Panc1 (cell line): ENCODE measurements around the gene CHD6. TPM values are rescaled to one million over a fixed set of nuclear protein-coding genes. Genes with fewer than 3 reads are reported as not detected.

Experiments
- ATAC-seq: fragments of 200-7000 bp; cut with Tn5 transposase; 2 replicates; pipeline ENCODE4 v1.9.1; 2020; ENCODE audit warnings: mild to moderate bottlenecking, moderate library complexity
- BruUV-seq: library from RNA; stranded (reverse); fragments of 400-500 nt; replicated peaks from 2 replicates; lab custom pipeline; 2021; lab: Mats Ljungman, UMichigan
- CTCF ChIA-PET: fragments of 300-600 bp; sonication (Branson Sonifier 250); formaldehyde crosslinking; loops from one replicate; lab custom pipeline; 2022; ENCODE audit warnings: antibody characterized with exemption; lab: Charles Lee
- POLR2A ChIA-PET: fragments of 300-600 bp; sonication (Branson Sonifier 250); formaldehyde crosslinking; loops from one replicate; lab custom pipeline; 2022; ENCODE audit warnings: antibody characterized with exemption; lab: Charles Lee
- DNase-seq: peaks from one replicate; pipeline ENCODE4 v3.0.0-alpha.2; 2010; ENCODE audit warnings: low read depth, low spot score
- H3K27ac ChIP-seq: 2 replicates; pipeline ENCODE4 v1.5.1; 2011; ENCODE audit warnings: mild to moderate bottlenecking, low read length, inconsistent platforms
- H3K27me3 ChIP-seq: fragments of 200-500 bp; sonication (Bioruptor generic); 2 replicates; pipeline ENCODE4 v1.6.0; 2014; ENCODE audit warnings: low read length, inconsistent platforms; ENCODE audit not compliant: control insufficient read depth, insufficient read depth
- H3K36me3 ChIP-seq: fragments of 200-500 bp; sonication (Bioruptor generic); 2 replicates; pipeline ENCODE4 v1.5.1; 2014; ENCODE audit warnings: inconsistent platforms, mild to moderate bottlenecking, low read length, moderate library complexity; ENCODE audit not compliant: control insufficient read depth, insufficient read depth
- H3K4me1 ChIP-seq: 2 replicates; pipeline ENCODE4 v1.5.1; 2011; ENCODE audit warnings: inconsistent platforms, mild to moderate bottlenecking, low read length, moderate library complexity; ENCODE audit not compliant: control insufficient read depth, insufficient read depth
- H3K4me3 ChIP-seq, 2 experiments: 2 replicates each; pipeline ENCODE4 v1.5.1; 2011 to 2012; ENCODE audit warnings: low read depth in 2 of 2, low read length in 2 of 2, mild to moderate bottlenecking in 2 of 2, inconsistent platforms in 1 of 2, moderate library complexity in 1 of 2
- H3K9me3 ChIP-seq: fragments of 200-500 bp; sonication (Bioruptor generic); 2 replicates; pipeline ENCODE4 v1.5.1; 2014; ENCODE audit warnings: low read depth, mild to moderate bottlenecking, inconsistent platforms, low read length, moderate library complexity; ENCODE audit not compliant: control insufficient read depth, insufficient read depth
- POLR2AphosphoS5 ChIP-seq: IDR thresholded peaks from 2 replicates; pipeline ENCODE4 v1.6.1; 2012; ENCODE audit warnings: mild to moderate bottlenecking, low read depth, low read length, moderate library complexity
- REST ChIP-seq, 2 experiments: IDR thresholded peaks; 2 replicates each; pipeline ENCODE4 v1.6.1; 2011 to 2012; ENCODE audit warnings: low read depth in 2 of 2, control low read depth in 1 of 2, low read length in 1 of 2, mild to moderate bottlenecking in 1 of 2, moderate library complexity in 1 of 2; ENCODE audit not compliant: insufficient read depth in 1 of 2
- SIN3A ChIP-seq: IDR thresholded peaks from 2 replicates; pipeline ENCODE4 v1.6.1; 2012; ENCODE audit warnings: low read depth, mild to moderate bottlenecking, low read length, moderate library complexity, borderline replicate concordance; ENCODE audit not compliant: insufficient read depth
- TCF7L2 ChIP-seq: IDR thresholded peaks from 2 replicates; pipeline ENCODE4 v1.6.1; 2011; ENCODE audit warnings: mild to moderate bottlenecking, low read depth, low read length, inconsistent platforms
- in situ Hi-C: cut with HindIII; loops from 2 replicates; pipeline ENCODE4 v1.10.0; 2016; ENCODE audit warnings: low sequenced_read_pairs, low pct_unique_long_range_greater_than_20kb
- intact Hi-C: fragments of 100-400 bp; cut with micrococcal nuclease; formaldehyde crosslinking; loops from one replicate; pipeline ENCODE4 v1.10.0; 2022; ENCODE audit not compliant: unreplicated experiment
- total RNA-seq: library from RNA; stranded (reverse); gene quantifications from one replicate; pipeline ENCODE4 v1.2.1, GENCODE V29; 2021; ENCODE audit not compliant: unreplicated experiment
- TF ChIP-seq, protein P1 (sequence below): fragments of 450-650 bp; IDR thresholded peaks from 2 replicates; pipeline ENCODE4 v1.5.1; 2017; ENCODE audit warnings: mild to moderate bottlenecking

The CHD6 gene
- total RNA-seq, 1 experiment from 2014 or later, result 21.3 TPM

DNA sequence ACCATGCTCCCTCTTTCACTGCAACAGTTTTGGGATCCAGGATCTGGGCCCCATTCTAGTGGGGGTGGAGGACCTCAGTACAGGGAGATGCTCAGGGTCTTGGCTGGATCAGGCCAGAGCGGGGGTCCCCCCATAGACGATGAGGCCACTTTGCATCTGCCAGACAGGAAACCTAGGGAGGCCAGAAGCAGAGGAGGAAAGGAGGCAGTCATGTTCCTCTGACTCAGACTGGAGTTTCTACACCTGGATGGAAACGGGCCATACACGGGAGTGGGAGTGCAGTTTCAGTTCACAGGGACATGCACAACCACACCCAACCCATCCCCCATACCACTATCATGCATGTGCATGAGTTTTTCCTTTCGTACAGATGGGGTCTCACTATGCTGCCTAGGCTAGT lies 248.0 kb downstream of the CHD6 start:
- TF ChIP-seq, protein P1, sequence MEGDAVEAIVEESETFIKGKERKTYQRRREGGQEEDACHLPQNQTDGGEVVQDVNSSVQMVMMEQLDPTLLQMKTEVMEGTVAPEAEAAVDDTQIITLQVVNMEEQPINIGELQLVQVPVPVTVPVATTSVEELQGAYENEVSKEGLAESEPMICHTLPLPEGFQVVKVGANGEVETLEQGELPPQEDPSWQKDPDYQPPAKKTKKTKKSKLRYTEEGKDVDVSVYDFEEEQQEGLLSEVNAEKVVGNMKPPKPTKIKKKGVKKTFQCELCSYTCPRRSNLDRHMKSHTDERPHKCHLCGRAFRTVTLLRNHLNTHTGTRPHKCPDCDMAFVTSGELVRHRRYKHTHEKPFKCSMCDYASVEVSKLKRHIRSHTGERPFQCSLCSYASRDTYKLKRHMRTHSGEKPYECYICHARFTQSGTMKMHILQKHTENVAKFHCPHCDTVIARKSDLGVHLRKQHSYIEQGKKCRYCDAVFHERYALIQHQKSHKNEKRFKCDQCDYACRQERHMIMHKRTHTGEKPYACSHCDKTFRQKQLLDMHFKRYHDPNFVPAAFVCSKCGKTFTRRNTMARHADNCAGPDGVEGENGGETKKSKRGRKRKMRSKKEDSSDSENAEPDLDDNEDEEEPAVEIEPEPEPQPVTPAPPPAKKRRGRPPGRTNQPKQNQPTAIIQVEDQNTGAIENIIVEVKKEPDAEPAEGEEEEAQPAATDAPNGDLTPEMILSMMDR, result no peak
- TF ChIP-seq REST (IDR thresholded peaks at IDR 0.05; ENCODE audit: insufficient read depth in 1 of 2, low read depth in 2 of 2, low read length in 1 of 2) (no peak), TCF7L2 (no peak), POLR2AphosphoS5 (no peak), SIN3A (no peak)
- in situ Hi-C loops, result no loop called here
- POLR2A ChIA-PET, result no interaction called here
- no peaks in the 10 kb centered on the region for H3K36me3 ChIP-seq
- no peaks in the 10 kb centered on the region for H3K9me3 ChIP-seq
- no peaks in the 10 kb centered on the region; the same call in 1 of the 2 replicates for H3K27me3 ChIP-seq
- ATAC-seq (no peak), DNase-seq (no peak)
- no TSS peak for BruUV-seq
- intact Hi-C loops, result no loop called here
- H3K27ac ChIP-seq, result no peak overlapping the region
- no peaks in the 10 kb centered on the region for H3K4me1 ChIP-seq
- no peak overlapping the region for H3K4me3 ChIP-seq
- CTCF ChIA-PET, result no interaction called here

- no peaks in the 10 kb centered on the region for H3K36me3 ChIP-seq
- BruUV-seq, result no TSS peak
- TF ChIP-seq REST (IDR thresholded peaks at IDR 0.05; ENCODE audit: insufficient read depth in 1 of 2, low read depth in 2 of 2, low read length in 1 of 2) (no peak), POLR2AphosphoS5 (no peak), SIN3A (no peak), TCF7L2 (no peak)
- TF ChIP-seq, protein P1, result no peak
- ChIA-PET POLR2A (no interaction called here), CTCF (no interaction called here)
- H3K4me1 ChIP-seq, result no peaks in the 10 kb centered on the region
- H3K27me3 ChIP-seq, result no peaks in the 10 kb centered on the region; the same call in 1 of the 2 replicates
- no peaks in the 10 kb centered on the region for H3K9me3 ChIP-seq
- DNase-seq, result no peak
- no peak overlapping the region for H3K4me3 ChIP-seq
- no peak for ATAC-seq
- intact Hi-C loops, result no loop called here
- in situ Hi-C loops, result no loop called here
- no peak overlapping the region for H3K27ac ChIP-seq
Observed at GRCh38 chr20:41369673-41370072, 248.5 kb downstream of the CHD6 start.
